Mesodermal cell (in vitro differentiated cells): ENCODE data around the gene ARID1B.

ENCODE experiments used
- H3K27ac ChIP-seq: 2 replicates; pipeline ENCODE4 v1.7.0; 2013; ENCODE audit warnings: mild to moderate bottlenecking, low read depth, low read length, moderate library complexity; ENCODE audit not compliant: severe bottlenecking
- H3K36me3 ChIP-seq: 2 replicates; pipeline ENCODE4 v1.7.1; 2013; ENCODE audit warnings: mild to moderate bottlenecking, low read length, moderate library complexity; ENCODE audit not compliant: control insufficient read depth, insufficient read depth
- H3K4me1 ChIP-seq: one replicate; pipeline ENCODE4 v1.7.1; 2013; ENCODE audit warnings: mild to moderate bottlenecking, low read length; ENCODE audit not compliant: insufficient read depth, control insufficient read depth, poor library complexity, severe bottlenecking
- H3K4me3 ChIP-seq: 2 replicates; pipeline ENCODE4 v1.7.0; 2013; ENCODE audit warnings: low read length, control low read depth, mild to moderate bottlenecking; ENCODE audit not compliant: insufficient read depth, poor library complexity, severe bottlenecking; ENCODE audit errors: extremely low read depth
- H3K9me3 ChIP-seq: 2 replicates; pipeline ENCODE4 v1.7.1; 2013; ENCODE audit warnings: mild to moderate bottlenecking, low read length, moderate library complexity; ENCODE audit not compliant: control insufficient read depth
- WGBS, 2 experiments: methylation state at CpG; one replicate each; pipeline ENCODE4 v1.1.5; 2013; ENCODE audit warnings: missing lambda C conversion rate in 2 of 2; ENCODE audit not compliant: insufficient coverage in 2 of 2; 5-methylcytosine and 5-hydroxymethylcytosine counted together

Gene ARID1B

GRCh38 chr6:157209865-157210530, 432.8 kb downstream of the ARID1B start:
- Histone ChIP-seq H3K4me3 (no peak overlapping the region), H3K27ac (no peak overlapping the region), H3K9me3 (no peaks in the 10 kb centered on the region), H3K36me3 (peaks cover 35% of the 10 kb centered on the region), H3K4me1 (no peaks in the 10 kb centered on the region)
- WGBS, 2 experiments = 88 to 96% methylated on average over 6 to 8 of the region's 10 CpGs

- WGBS, 2 experiments = 100% methylated on average over 3 of the region's 3 CpGs
- H3K36me3 ChIP-seq = peaks cover 25% of the 10 kb centered on the region
- H3K27ac ChIP-seq = no peak overlapping the region
- H3K9me3 ChIP-seq = no peaks in the 10 kb centered on the region
- H3K4me3 ChIP-seq = no peak overlapping the region
- no peaks in the 10 kb centered on the region for H3K4me1 ChIP-seq
Observed at GRCh38 chr6:157210954-157211353, 433.8 kb downstream of the ARID1B start.

GRCh38 chr6:157211603-157212455, 434.7 kb downstream of the ARID1B start:
- 82 to 84% methylated on average over 9 to 11 of the region's 11 CpGs for WGBS, 2 experiments

GRCh38 chr6:157213426-157213825, 436.2 kb downstream of the ARID1B start:
- Histone ChIP-seq H3K9me3 (no peaks in the 10 kb centered on the region), H3K27ac (no peak overlapping the region), H3K4me1 (no peaks in the 10 kb centered on the region), H3K4me3 (no peak overlapping the region), H3K36me3 (peaks cover under 1% of the 10 kb centered on the region)
- 95% methylated on average over 4 to 8 of the region's 9 CpGs for WGBS, 2 experiments

More at GRCh38 chr6:157211603-157212455, 434.7 kb downstream of the ARID1B start:
- no peaks in the 10 kb centered on the region for H3K9me3 ChIP-seq
- peaks cover 17% of the 10 kb centered on the region for H3K36me3 ChIP-seq
- no peak overlapping the region for H3K4me3 ChIP-seq
- H3K4me1 ChIP-seq = no peaks in the 10 kb centered on the region
- no peak overlapping the region for H3K27ac ChIP-seq

- H3K27ac ChIP-seq = no peak overlapping the region
- 92 to 93% methylated on average over 4 to 7 of the region's 10 CpGs for WGBS, 2 experiments
Observed at GRCh38 chr6:157213907-157214565, 436.9 kb downstream of the ARID1B start.

GRCh38 chr6:157215717-157216116, 438.5 kb downstream of the ARID1B start:
- peaks cover 7% of the 10 kb centered on the region for H3K4me1 ChIP-seq
- H3K27ac ChIP-seq = no peak overlapping the region
- H3K4me3 ChIP-seq = no peak overlapping the region
- no CpG with 5 or more reads among the region's 2 CpGs for WGBS, 2 experiments
- H3K36me3 ChIP-seq = no peaks in the 10 kb centered on the region
- H3K9me3 ChIP-seq = no peaks in the 10 kb centered on the region

More at GRCh38 chr6:157213907-157214565, 436.9 kb downstream of the ARID1B start:
- Histone ChIP-seq H3K36me3 (no peaks in the 10 kb centered on the region), H3K4me1 (peaks cover 4% of the 10 kb centered on the region), H3K4me3 (no peak overlapping the region), H3K9me3 (no peaks in the 10 kb centered on the region)

- H3K4me3 ChIP-seq = no peak overlapping the region
- H3K4me1 ChIP-seq = peaks cover 7% of the 10 kb centered on the region
- H3K9me3 ChIP-seq = no peaks in the 10 kb centered on the region
- no peaks in the 10 kb centered on the region for H3K36me3 ChIP-seq
- H3K27ac ChIP-seq = no peak overlapping the region
- WGBS, 2 experiments = 92 to 96% methylated on average over 4 to 5 of the region's 5 CpGs
Observed at GRCh38 chr6:157216570-157216969, 439.4 kb downstream of the ARID1B start.

GRCh38 chr6:157217198-157217893, 440.2 kb downstream of the ARID1B start:
- H3K27ac ChIP-seq = no peak overlapping the region
- WGBS, 2 experiments = 92 to 99% methylated on average over 15 to 20 of the region's 20 CpGs
- H3K4me3 ChIP-seq = no peak overlapping the region
- H3K4me1 ChIP-seq = peaks cover 8% of the 10 kb centered on the region
- H3K36me3 ChIP-seq = no peaks in the 10 kb centered on the region
- no peaks in the 10 kb centered on the region for H3K9me3 ChIP-seq

- Histone ChIP-seq H3K27ac (no peak overlapping the region), H3K36me3 (no peaks in the 10 kb centered on the region), H3K4me1 (peaks cover 13% of the 10 kb centered on the region), H3K9me3 (no peaks in the 10 kb centered on the region), H3K4me3 (no peak overlapping the region)
- 90 to 95% methylated on average over 10 to 13 of the region's 13 CpGs for WGBS, 2 experiments
Observed at GRCh38 chr6:157217894-157218370, 440.8 kb downstream of the ARID1B start.
